Heart right ventricle (tissue), 16 donors: ENCODE results near the gene EDAR. TPM values are rescaled to one million over a fixed set of nuclear protein-coding genes. Genes with fewer than 3 reads are reported as not detected.

Source experiments
- ATAC-seq, 8 donors: fragments of 200-7000 bp; cut with Tn5 transposase; one replicate each; pipeline ENCODE4 v1.9.1; 2020; ENCODE audit warnings: mild to moderate bottlenecking in 8 of 8, moderate library complexity in 8 of 8, moderate number of reproducible peaks in 1 of 8
- DNase-seq, 2 donors: peaks; one replicate each; pipeline ENCODE4 v3.0.0-alpha.2; 2020
- H3K27ac ChIP-seq, 10 donors: fragments of 200-600 bp; sonication (generic) in 2 of 10; one replicate each; pipeline versions ENCODE4 v1.5.0 to v1.8.0; 2020 to 2022; ENCODE audit warnings: mild to moderate bottlenecking in 3 of 10
- H3K27me3 ChIP-seq, 7 donors: fragments of 200-600 bp; one replicate each; pipeline ENCODE4 v1.8.0; 2021 to 2022; ENCODE audit warnings: mild to moderate bottlenecking in 2 of 7
- H3K36me3 ChIP-seq, 9 donors: fragments of 200-600 bp; sonication (generic) in 1 of 9; one replicate each; pipeline versions ENCODE4 v1.5.0 to v1.8.0; 2020 to 2022; ENCODE audit warnings: mild to moderate bottlenecking in 2 of 9
- H3K4me1 ChIP-seq, 9 donors: fragments of 200-600 bp; sonication (generic) in 1 of 9; one replicate each; pipeline versions ENCODE4 v1.5.0 to v1.8.0; 2020 to 2022; ENCODE audit warnings: mild to moderate bottlenecking in 4 of 9
- H3K4me3 ChIP-seq, 10 donors: fragments of 200-600 bp; sonication (generic) in 2 of 10; one replicate each; pipeline versions ENCODE4 v1.5.0 to v1.8.0; 2020 to 2022; ENCODE audit warnings: mild to moderate bottlenecking in 7 of 10, moderate library complexity in 2 of 10
- H3K9me3 ChIP-seq, 11 donors: fragments of 200-600 bp in 10 of 11; sonication (generic) in 2 of 11; one replicate each; pipeline versions ENCODE4 v1.5.0 to v1.8.0; 2013 to 2022; ENCODE audit warnings: mild to moderate bottlenecking in 2 of 11, control low read depth in 1 of 11, moderate library complexity in 1 of 11
- WGBS, 2 donors: extraction: QIAGEN DNeasy Blood & Tissue Kit; methylation state at CpG; one replicate each; pipeline ENCODE4 v1.1.7; 2013; ENCODE audit warnings: inconsistent platforms in 1 of 2; 5-methylcytosine and 5-hydroxymethylcytosine counted together
- intact Hi-C, 10 donors: fragments of 100-400 bp; cut with DNase I; formaldehyde crosslinking; loops; one replicate each; pipeline versions ENCODE4 v1.11.1 to v1.14.2; 2022
- polyA plus RNA-seq, 2 donors: library from polyadenylated mRNA; stranded (reverse); fragments of 200-250 nt; gene quantifications; one replicate each; pipeline ENCODE4 v1.2.3, GENCODE V29; 2013
- total RNA-seq, 10 donors: library from RNA; stranded (reverse); fragmentation: NEBNext Ultra II Directional in 3 of 10; extraction: Animal tissue kit (Norgen Biotek cat#: 25700) in 3 of 10; gene quantifications; one replicate each; pipeline versions ENCODE4 v1.2.1 to v1.2.4, GENCODE V29; 2021 to 2023
- TF ChIP-seq, protein P1 (sequence below), 9 donors: fragments of 200-600 bp; sonication (generic) in 2 of 9; IDR thresholded peaks; one replicate each; pipeline versions ENCODE4 v1.5.0 to v1.8.0; 2021 to 2022; ENCODE audit warnings: antibody characterized with exemption in 9 of 9, mild to moderate bottlenecking in 5 of 9, moderate library complexity in 1 of 9
- donor health status: Arrhythmogenic right ventricular cardiomyopathy.
- donor health status: ischemic (EF 13 %, LVEDD 7.1; RV severe dilation, severe dysfunction).
- donor health status: healthy with polysubstance abuse.
- donor health status: DM: no; HTN: yes; CAD: no.
- donor health status: DM: no; HTN: no; CAD: no.
- donor health status: ischemic (EF 25% LVEDD 6.9; RV normal size, moderate dysfunction).
- donor health status: ischemic (EF 25% LVEDD 5.7; RV mildly dilated, moderate dysfunction).
- donor health status: healthy.
- donor health status: DM: yes; HTN: yes; CAD: no.
- donor health status: Ischemic cardiomyopathy.
- donor health status: ischemic (EF 35%, LVEDD 5.7; RV mildly dilated, moderate dysfunction).
- donor health status: nonischemic (EF 11% LVEDD 7.7; RV severe dilation, severe dysfunction).
- donor health status: DM: yes; HTN: yes; CAD: no.
- donor health status: PGD.
- donor health status: ischemic (EF 29% LVEDD 5.4; RV normal size, mild dysfunction).
- donor health status: nonischemic (EF 23%, LVEDD 6.1; RV moderate dilation, normal function).

Gene EDAR
- total and polyA plus RNA-seq, 12 donors = 0.07 to 0.34 TPM; not detected in 10

DNA sequence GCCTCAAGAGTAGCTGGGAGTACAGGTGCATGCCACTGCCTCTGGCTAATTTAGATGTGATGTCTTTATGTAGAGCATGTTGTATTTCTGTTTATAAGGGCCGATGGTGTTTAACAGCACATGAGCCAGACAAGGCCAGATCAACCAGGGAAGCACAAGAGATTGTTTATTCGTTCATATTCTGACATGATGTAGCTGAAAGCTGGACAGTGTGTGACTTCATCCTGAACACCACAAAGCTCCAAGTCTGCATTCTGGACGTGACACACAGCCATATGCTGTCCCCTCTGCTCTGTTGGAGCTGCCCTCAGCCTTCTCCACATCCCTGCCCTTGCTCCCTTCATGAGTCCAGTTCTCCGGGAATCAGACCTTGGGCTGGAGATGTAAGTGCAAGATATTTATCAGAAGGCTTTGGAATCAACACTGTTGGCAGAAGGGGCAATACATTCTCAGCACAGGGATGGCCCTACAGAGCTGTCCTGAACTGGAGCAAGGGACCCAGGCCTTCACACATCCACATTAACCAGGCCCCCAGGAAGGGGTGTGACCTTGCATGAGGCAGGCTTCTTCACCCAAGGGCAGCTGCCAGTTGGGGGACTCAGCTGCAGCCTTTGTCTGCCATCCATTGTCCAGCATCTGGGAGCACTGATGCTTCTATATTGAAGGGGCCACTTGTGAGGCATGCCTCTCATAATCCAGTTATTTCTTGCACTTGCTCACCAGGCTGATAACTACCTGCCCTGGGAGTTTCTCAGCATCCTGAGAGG lies 38.5 kb downstream of the EDAR start:
- no peak overlapping the region for H3K27ac ChIP-seq
- H3K36me3 ChIP-seq = no peaks in the 10 kb centered on the region
- no peak overlapping the region for H3K4me3 ChIP-seq
- no peaks in the 10 kb centered on the region for H3K27me3 ChIP-seq
- H3K4me1 ChIP-seq = peaks cover 0 to 7% (median 0%) of the 10 kb centered on the region in 9 donors
- WGBS, 2 donors = 64 to 66% methylated on average over 4 of the region's 4 CpGs
- intact Hi-C loops = loop anchor here in 1 of 10 donors (5.0 kb wide), 1 partner anchor 213 kb away; no protein-coding TSS in a partner anchor
- peaks cover 0 to 45% (median 18%) of the 10 kb centered on the region in 11 donors for H3K9me3 ChIP-seq
- ATAC-seq (no peak), DNase-seq (no peak)
- TF ChIP-seq, protein P1, sequence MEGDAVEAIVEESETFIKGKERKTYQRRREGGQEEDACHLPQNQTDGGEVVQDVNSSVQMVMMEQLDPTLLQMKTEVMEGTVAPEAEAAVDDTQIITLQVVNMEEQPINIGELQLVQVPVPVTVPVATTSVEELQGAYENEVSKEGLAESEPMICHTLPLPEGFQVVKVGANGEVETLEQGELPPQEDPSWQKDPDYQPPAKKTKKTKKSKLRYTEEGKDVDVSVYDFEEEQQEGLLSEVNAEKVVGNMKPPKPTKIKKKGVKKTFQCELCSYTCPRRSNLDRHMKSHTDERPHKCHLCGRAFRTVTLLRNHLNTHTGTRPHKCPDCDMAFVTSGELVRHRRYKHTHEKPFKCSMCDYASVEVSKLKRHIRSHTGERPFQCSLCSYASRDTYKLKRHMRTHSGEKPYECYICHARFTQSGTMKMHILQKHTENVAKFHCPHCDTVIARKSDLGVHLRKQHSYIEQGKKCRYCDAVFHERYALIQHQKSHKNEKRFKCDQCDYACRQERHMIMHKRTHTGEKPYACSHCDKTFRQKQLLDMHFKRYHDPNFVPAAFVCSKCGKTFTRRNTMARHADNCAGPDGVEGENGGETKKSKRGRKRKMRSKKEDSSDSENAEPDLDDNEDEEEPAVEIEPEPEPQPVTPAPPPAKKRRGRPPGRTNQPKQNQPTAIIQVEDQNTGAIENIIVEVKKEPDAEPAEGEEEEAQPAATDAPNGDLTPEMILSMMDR (IDR thresholded peaks at IDR 0.05) = no peak

DNA sequence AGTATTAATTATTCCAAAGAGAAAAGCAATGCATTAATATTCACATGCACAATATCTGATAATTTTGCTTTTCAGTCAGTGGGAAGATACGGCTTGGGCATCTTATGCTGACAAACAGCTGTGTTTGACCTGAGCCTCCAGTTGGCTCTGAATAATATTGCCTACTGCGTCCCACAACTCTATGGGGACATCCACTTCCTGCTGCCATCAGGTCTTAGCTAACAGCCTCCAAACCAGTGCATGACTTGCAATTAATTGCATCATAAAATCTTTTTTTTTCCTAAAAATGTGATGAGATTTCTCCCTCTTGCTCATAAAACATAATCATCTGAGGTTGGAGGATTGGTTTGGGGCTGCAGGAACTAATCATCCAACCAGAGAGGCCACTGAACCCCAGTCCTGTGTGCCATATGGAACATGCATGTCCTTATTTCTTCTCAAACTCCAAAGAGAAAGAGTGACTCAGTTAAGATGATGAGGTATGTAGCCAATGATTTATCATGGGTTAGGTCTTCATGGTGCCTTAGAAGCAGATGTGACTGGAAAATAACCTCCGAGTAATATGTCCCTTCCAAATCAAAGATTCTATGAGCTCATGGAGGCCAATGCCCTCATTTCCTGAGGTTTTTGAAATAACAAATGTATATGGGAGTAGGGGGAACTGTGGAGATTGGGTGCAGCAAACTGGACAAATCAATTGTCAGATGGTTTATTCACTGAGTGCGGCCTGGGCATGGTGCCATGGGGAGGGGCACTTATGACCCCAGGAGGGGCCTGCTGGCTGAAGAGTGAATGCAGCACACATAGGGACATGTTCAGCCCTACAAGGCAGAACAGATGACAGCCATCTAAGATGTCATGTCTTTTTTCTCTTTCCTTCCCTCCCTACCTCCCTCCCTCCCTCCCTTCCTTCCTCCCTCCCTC lies 39.4 kb downstream of the EDAR start:
- no peaks in the 10 kb centered on the region for H3K27me3 ChIP-seq
- H3K9me3 ChIP-seq = peaks cover 0 to 52% (median 18%) of the 10 kb centered on the region in 11 donors
- H3K27ac ChIP-seq = no peak overlapping the region
- DNase-seq (no peak), ATAC-seq (no peak)
- peaks cover 0 to 7% (median 0%) of the 10 kb centered on the region in 9 donors for H3K4me1 ChIP-seq
- no peaks in the 10 kb centered on the region for H3K36me3 ChIP-seq
- 57 to 58% methylated on average over 4 of the region's 4 CpGs for WGBS, 2 donors
- TF ChIP-seq, protein P1 (IDR thresholded peaks at IDR 0.05) = no peak
- intact Hi-C loops = loop anchor here in 1 of 10 donors (5.0 kb wide), 1 partner anchor 212 kb away; no protein-coding TSS in a partner anchor
- no peak overlapping the region for H3K4me3 ChIP-seq

DNA sequence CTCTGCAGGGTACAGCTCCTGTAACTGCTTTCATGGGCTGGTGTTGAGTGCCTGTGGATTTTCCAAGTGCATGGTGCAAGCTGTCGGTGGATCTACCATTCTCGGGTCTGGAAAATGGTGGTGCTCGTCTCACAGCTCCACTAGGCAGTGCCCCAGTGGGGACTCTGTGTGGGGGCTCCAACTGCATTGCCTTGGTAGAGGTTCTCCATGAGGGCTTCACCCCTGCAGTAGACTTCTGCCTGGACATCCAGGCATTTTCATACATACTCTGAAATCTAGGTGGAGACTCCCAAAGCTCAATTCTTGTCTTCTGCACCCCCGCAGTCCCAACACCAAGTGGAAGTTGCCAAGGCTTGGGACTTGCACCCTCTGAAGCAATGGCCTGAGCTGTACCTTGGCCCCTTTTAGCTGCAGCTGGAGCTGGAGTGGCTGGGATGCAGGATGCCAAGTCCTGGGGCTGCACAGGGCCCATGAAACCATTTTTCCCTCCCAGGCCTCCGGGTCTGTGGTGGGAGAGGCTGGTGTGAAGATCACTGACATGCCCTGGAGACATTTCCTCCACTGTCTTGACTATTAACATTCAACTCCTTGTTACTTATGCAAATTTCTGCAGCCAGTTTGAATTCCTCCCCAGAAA lies 41.6 kb downstream of the EDAR start:
- H3K9me3 ChIP-seq = peaks cover 0 to 42% (median 11%) of the 10 kb centered on the region in 11 donors
- no peaks in the 10 kb centered on the region for H3K36me3 ChIP-seq
- no peak overlapping the region for H3K4me3 ChIP-seq
- H3K27me3 ChIP-seq = no peaks in the 10 kb centered on the region
- DNase-seq = no peak
- peaks cover 0 to 7% (median 0%) of the 10 kb centered on the region in 9 donors for H3K4me1 ChIP-seq
- intact Hi-C loops = no loop called here
- ATAC-seq = no peak
- TF ChIP-seq, protein P1 (IDR thresholded peaks at IDR 0.05) = no peak
- H3K27ac ChIP-seq = no peak overlapping the region
- WGBS, 2 donors = 87 to 90% methylated on average over 5 of the region's 5 CpGs

DNA sequence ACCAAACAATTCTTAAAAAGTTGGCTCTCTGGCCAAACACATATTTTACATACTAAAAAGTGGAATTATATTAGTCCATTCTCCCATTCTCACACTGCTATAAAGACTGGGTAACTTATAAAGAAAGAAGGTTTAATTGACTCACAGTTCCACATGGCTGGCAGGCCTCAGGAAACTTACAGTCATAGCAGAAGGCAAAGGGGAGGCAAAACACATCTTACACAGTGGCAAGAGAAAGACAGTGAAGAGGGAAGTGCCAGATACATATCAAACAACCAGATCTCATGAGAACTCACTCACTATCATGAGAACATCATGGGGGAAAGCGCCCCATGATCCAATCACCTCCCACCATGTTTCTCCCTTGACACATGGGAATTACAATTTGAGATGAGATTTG lies 42.6 kb downstream of the EDAR start:
- whole genome bisulfite sequencing, 2 donors = 88 to 92% methylated on average over 1 of the region's 1 CpG
- ATAC-seq (no peak), DNase-seq (no peak)
- intact Hi-C loops = no loop called here
- Histone ChIP-seq H3K36me3 (no peaks in the 10 kb centered on the region), H3K9me3 (peaks cover 0 to 32% (median 7%) of the 10 kb centered on the region in 11 donors), H3K27ac (no peak overlapping the region), H3K27me3 (no peaks in the 10 kb centered on the region), H3K4me1 (peaks cover 0 to 7% (median 0%) of the 10 kb centered on the region in 9 donors), H3K4me3 (no peak overlapping the region)
- TF ChIP-seq, protein P1 (IDR thresholded peaks at IDR 0.05) = no peak
